A375 (cell line): Measurements from ENCODE around the gene RHBDL3. TPM values are rescaled to one million over a fixed set of nuclear protein-coding genes. Genes with fewer than 3 reads are reported as not detected.

ENCODE experiments used
- small RNA-seq: library from RNA; depleted of rRNA; stranded (forward); fragments of <200 nt; gene quantifications from one replicate; pipeline ENCODE3, GENCODE V24; 2014
- total RNA-seq: library from RNA; depleted of rRNA; stranded (reverse); fragments of >200 nt; shearing (Covaris generic); gene quantifications from 2 replicates; pipeline ENCODE4 v1.2.3, GENCODE V29; 2014; rRNA removed

Gene RHBDL3, protein sequence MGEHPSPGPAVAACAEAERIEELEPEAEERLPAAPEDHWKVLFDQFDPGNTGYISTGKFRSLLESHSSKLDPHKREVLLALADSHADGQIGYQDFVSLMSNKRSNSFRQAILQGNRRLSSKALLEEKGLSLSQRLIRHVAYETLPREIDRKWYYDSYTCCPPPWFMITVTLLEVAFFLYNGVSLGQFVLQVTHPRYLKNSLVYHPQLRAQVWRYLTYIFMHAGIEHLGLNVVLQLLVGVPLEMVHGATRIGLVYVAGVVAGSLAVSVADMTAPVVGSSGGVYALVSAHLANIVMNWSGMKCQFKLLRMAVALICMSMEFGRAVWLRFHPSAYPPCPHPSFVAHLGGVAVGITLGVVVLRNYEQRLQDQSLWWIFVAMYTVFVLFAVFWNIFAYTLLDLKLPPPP
- total RNA-seq = 0.27 and 0.34 TPM in 2 replicates

DNA sequence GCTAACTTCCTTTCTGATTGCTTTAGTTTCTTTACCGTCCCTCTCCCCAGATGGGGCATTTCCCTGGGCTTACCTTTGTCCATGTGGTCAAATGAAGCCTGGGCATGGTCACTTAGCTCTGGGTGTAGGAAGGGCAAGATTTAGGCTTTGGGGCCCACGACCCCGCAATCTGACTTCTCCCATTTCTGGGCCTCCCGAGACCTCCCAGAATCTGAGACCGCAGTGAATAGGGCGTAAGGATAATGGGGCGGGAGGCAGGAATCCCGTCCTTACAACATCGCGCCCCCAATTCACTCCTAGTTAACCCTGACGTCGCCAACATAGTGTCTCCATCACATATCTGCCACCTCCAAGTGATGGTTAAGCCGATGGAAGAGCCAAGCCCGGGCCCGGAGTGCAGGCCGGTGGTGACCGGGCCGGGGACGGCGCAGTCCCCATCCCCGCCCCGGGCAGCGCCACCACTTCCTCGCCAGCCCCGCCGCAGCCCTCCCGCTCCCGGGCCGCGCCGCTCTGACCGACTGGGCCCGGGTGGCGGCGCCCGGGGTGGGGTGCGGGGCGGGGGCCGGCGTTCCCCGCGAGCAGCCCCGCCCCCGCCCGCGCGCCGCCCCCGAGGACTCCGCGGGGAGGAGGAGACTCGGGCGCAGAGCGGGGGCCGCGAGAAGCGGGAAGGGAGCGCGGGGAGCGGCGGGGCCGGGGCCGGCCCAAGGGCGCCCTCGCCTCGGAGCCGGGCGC, at the start of gene RHBDL3:
TSS of gene RHBDL3 (plus strand) at position 641 of the 732 bp plus-strand sequence. CDS start 358 bp downstream, outside the sequence.

DNA sequence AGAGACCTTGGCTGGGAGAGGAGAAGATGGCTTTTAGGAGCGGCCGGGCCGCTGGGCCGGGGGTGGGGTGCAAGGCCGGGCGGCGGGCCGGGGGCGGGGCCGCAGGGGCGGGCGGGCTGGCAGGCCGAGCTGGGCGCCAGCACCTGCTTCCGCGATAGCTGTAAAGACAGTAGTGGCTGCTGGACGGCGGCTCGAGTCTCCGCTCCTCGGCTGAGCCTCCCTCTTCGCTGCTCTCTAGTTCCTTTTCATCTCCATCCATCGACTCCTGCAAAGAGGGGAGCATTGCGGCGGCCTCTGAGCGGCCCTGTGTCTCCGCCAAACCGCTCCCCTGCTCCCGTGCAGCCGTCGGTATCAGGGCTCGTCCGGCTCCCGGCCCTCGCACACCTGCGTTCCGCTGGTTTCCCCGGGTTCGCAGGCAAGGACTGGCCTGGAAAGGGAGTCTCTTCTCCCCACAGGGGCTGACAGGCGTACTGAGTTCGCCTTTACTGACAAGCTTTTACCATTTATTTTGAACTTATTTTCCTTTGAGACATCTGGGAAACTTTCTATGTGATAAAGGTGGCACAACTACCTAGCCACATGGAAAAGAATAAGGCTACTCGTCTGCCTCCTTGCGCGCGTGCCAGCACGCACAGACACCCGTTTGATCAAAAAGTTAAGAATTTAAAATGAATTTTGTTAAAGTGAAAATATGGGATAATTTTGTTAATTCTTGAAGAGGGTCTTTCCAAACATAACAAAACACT, 76.4 kb downstream of the RHBDL3 start, which contains the start of gene C17orf75:
TSS of gene C17orf75 (minus strand) at position 317 of the 746 bp plus-strand sequence. CDS start at position 283, 34 bp downstream.

DNA sequence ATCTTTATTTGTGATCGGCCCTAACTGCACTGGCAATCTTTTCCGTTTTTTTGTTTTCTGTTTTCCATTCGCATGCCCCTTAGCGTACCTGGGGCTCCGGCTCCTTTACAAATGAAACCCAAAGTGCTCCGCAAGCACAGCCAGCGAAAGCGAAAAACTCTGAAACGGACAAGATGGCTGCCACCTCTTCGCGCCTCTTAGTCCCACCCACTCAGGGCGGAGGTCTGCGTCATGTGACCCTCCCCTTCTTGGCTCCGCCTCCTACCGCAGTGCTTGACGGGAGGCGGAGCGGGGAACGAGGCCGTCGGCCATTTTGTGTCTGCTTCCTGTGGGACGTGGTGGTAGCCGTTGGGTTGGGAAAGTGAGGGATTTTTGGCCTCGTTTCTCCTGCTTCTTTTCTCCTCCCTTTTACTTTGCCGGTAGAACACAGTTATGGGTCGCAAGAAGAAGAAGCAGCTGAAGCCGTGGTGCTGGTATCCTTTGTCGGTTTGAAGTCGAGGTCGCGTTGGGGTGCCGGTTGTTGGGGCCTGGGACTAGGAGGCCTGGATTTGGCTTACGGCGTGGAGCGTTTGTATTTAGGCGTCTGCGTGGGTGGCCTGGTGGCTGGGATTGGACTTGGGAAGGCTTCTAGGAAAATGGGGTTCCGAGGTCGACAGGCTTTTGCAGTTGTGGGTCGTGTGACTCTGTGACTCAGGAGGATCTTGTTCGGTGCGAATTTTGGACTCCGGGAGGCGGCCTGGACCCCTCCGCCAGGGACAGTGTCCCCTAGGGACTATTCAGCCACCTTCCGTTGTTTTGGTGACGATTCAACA, 84.4 kb downstream of the RHBDL3 start, which contains the start of gene ZNF207:
TSS of gene ZNF207 (plus strand) at position 304 of the 812 bp plus-strand sequence. CDS start at position 433, 129 bp downstream.

Small RNA genes within 50 kb of the gene (small RNA-seq; reads per million reads assigned to genes)
- not detected for gene UBL5P2

Other genes with a start within 250 kb of the RHBDL3 start
- gene RHOT1, start 123.3 kb upstream of the RHBDL3 start, total RNA-seq = 22.8 and 25.0 TPM in 2 replicates
- gene C17orf75, start 76.3 kb downstream of the RHBDL3 start, total RNA-seq = 45.4 and 63.0 TPM in 2 replicates
- 114 and 121 TPM in 2 replicates for gene ZNF207, start 84.3 kb downstream of the RHBDL3 start, total RNA-seq
- gene PSMD11, start 178.7 kb downstream of the RHBDL3 start, total RNA-seq = 102 and 134 TPM in 2 replicates
- gene CDK5R1, start 221.2 kb downstream of the RHBDL3 start, total RNA-seq = 5.0 and 5.1 TPM in 2 replicates